CD14-positive monocyte (primary cell): ENCODE data around the gene MACROD2. TPM values are rescaled to one million over a fixed set of nuclear protein-coding genes. Genes with fewer than 3 reads are reported as not detected.

Experiments used
- DNase-seq, 3 donors: peaks; one replicate each; pipeline ENCODE4 v3.0.0-alpha.2; 2011 to 2022
- H2AFZ ChIP-seq: 2 replicates; pipeline ENCODE4 v1.6.0; 2012; ENCODE audit warnings: mild to moderate bottlenecking, low read depth, low read length, inconsistent platforms; ENCODE audit not compliant: insufficient read depth, poor library complexity, severe bottlenecking
- H3K27ac ChIP-seq, 2 donors: 1 replicate in 1 of 2; 2 replicates in 1 of 2; pipeline ENCODE4 v1.5.1; 2012 to 2013; ENCODE audit warnings: low read length in 2 of 2, control low read depth in 1 of 2, inconsistent platforms in 1 of 2, low read depth in 1 of 2, mild to moderate bottlenecking in 1 of 2
- H3K27me3 ChIP-seq, 2 donors: one replicate each; pipeline versions ENCODE4 v1.6.0 to v1.6.1; 2011 to 2013; ENCODE audit warnings: low read length in 2 of 2; ENCODE audit not compliant: control insufficient read depth in 2 of 2, insufficient read depth in 2 of 2
- H3K36me3 ChIP-seq, 2 donors: replicated peaks in 1 of 2; 1 replicate in 1 of 2; 2 replicates in 1 of 2; pipeline versions ENCODE4 v1.5.1 to v1.6.1; 2012 to 2013; ENCODE audit warnings: low read length in 2 of 2, control low read depth in 1 of 2, inconsistent platforms in 1 of 2, mild to moderate bottlenecking in 1 of 2; ENCODE audit not compliant: insufficient read depth in 2 of 2, control insufficient read depth in 1 of 2
- H3K4me1 ChIP-seq, 2 donors: 1 replicate in 1 of 2; 2 replicates in 1 of 2; pipeline versions ENCODE4 v1.5.1 to v1.6.1; 2012 to 2013; ENCODE audit warnings: low read length in 2 of 2, control low read depth in 1 of 2, inconsistent platforms in 1 of 2, mild to moderate bottlenecking in 1 of 2, moderate library complexity in 1 of 2; ENCODE audit not compliant: insufficient read depth in 2 of 2, control insufficient read depth in 1 of 2
- H3K4me2 ChIP-seq: replicated peaks from 2 replicates; pipeline ENCODE3; 2012; ENCODE audit warnings: low read length, moderate library complexity, mild to moderate bottlenecking; ENCODE audit not compliant: poor library complexity, severe bottlenecking; ENCODE audit errors: extremely low read depth
- H3K4me3 ChIP-seq, 3 experiments: fragments of 200-600 bp in 1 of 3; sonication (generic) in 1 of 3; replicated peaks in 1 of 3; 1 replicate in 2 of 3; 2 replicates in 1 of 3; pipeline ENCODE4 v1.5.1; 2011 to 2013; ENCODE audit warnings: low read length in 3 of 3, mild to moderate bottlenecking in 3 of 3, control low read depth in 2 of 3, low read depth in 2 of 3, inconsistent platforms in 1 of 3, moderate library complexity in 1 of 3
- H3K79me2 ChIP-seq: 2 replicates; pipeline ENCODE4 v1.6.0; 2012; ENCODE audit warnings: mild to moderate bottlenecking, control low read depth, inconsistent platforms, low read length, moderate library complexity; ENCODE audit not compliant: insufficient read depth
- H3K9ac ChIP-seq: 2 replicates; pipeline ENCODE4 v1.6.0; 2017; ENCODE audit warnings: low read length, mild to moderate bottlenecking; ENCODE audit not compliant: insufficient read depth, poor library complexity, severe bottlenecking
- H3K9me3 ChIP-seq, 2 donors: replicated peaks in 1 of 2; 1 replicate in 1 of 2; 2 replicates in 1 of 2; pipeline versions ENCODE4 v1.5.1 to v1.6.1; 2012 to 2013; ENCODE audit warnings: low read length in 2 of 2, control low read depth in 1 of 2; ENCODE audit not compliant: control insufficient read depth in 1 of 2, insufficient read depth in 1 of 2
- H4K20me1 ChIP-seq: 2 replicates; pipeline ENCODE4 v1.6.0; 2012; ENCODE audit warnings: mild to moderate bottlenecking, low read length, control low read depth, moderate library complexity; ENCODE audit not compliant: insufficient read depth
- H3K27ac Mint-ChIP-seq, 7 donors: one replicate each; pipeline ENCODE4 v1.8.0; 2020; ENCODE audit warnings: mild to moderate bottlenecking in 7 of 7, mixed read lengths in 7 of 7, moderate library complexity in 6 of 7, inconsistent platforms in 2 of 7
- H3K27me3 Mint-ChIP-seq, 3 donors: one replicate each; pipeline ENCODE4 v1.8.0; 2021 to 2022; ENCODE audit warnings: low read depth in 3 of 3, mild to moderate bottlenecking in 3 of 3, mixed read lengths in 3 of 3, moderate library complexity in 3 of 3, inconsistent platforms in 1 of 3
- H3K36me3 Mint-ChIP-seq, 2 donors: one replicate each; pipeline ENCODE4 v1.8.0; 2020; ENCODE audit warnings: mixed read lengths in 2 of 2, inconsistent platforms in 1 of 2, mild to moderate bottlenecking in 1 of 2
- H3K4me1 Mint-ChIP-seq: one replicate; pipeline ENCODE4 v1.8.0; 2020; ENCODE audit warnings: mild to moderate bottlenecking, mixed read lengths
- H3K4me3 Mint-ChIP-seq, 2 donors: one replicate each; pipeline ENCODE4 v1.8.0; 2020; ENCODE audit warnings: mild to moderate bottlenecking in 2 of 2, mixed read lengths in 2 of 2, moderate library complexity in 1 of 2
- H3K9me3 Mint-ChIP-seq, 7 donors: one replicate each; pipeline ENCODE4 v1.8.0; 2020 to 2022; ENCODE audit warnings: mixed read lengths in 7 of 7, mild to moderate bottlenecking in 6 of 7, moderate library complexity in 6 of 7, inconsistent platforms in 2 of 7
- CTCF ChIP-seq: fragments of 200-600 bp; IDR thresholded peaks from one replicate; pipeline ENCODE4 v1.8.0; 2022; ENCODE audit warnings: antibody characterized with exemption, mild to moderate bottlenecking
- WGBS: methylation state at CpG from one replicate; pipeline ENCODE4 v1.1.5; 2013; ENCODE audit warnings: missing lambda C conversion rate; ENCODE audit not compliant: insufficient coverage; 5-methylcytosine and 5-hydroxymethylcytosine counted together
- intact Hi-C, 2 donors: fragments of 100-400 bp; cut with micrococcal nuclease; formaldehyde crosslinking; loops; one replicate each; pipeline versions ENCODE4 v1.15.0 to v1.15.1; 2023
- polyA plus RNA-seq, 3 donors: library from polyadenylated mRNA; depleted of rRNA in 1 of 3; unstranded in 2 of 3; stranded (reverse) in 1 of 3; fragments of 300-500 nt in 2 of 3; fragments of >200 nt in 1 of 3; fragmentation: Illumina TruSeq in 2 of 3; gene quantifications; 1 replicate in 2 of 3; 2 replicates in 1 of 3; pipeline ENCODE4 v1.2.3, GENCODE V29; 2012 to 2021

Gene MACROD2
- polyA plus RNA-seq, 3 donors, result 0.23 TPM; not detected in 2

GRCh38 chr20:15576411-15576810 lies 1581.1 kb downstream of the MACROD2 start:
- Histone ChIP-seq H3K9ac (no peak overlapping the region), H3K79me2 (no peaks in the 10 kb centered on the region), H2AFZ (no peak overlapping the region), H3K27ac (no peak overlapping the region), H3K9me3 (no peaks in the 10 kb centered on the region), H3K36me3 (no peaks in the 10 kb centered on the region), H3K4me3 (no peak overlapping the region), H3K4me2 (no peak overlapping the region), H4K20me1 (no peaks in the 10 kb centered on the region), H3K4me1 (no peaks in the 10 kb centered on the region), H3K27me3 (no peaks in the 10 kb centered on the region)
- Mint-ChIP-seq H3K4me3 (no peak overlapping the region), H3K36me3 (no peaks in the 10 kb centered on the region), H3K4me1 (no peaks in the 10 kb centered on the region), H3K27me3 (peaks cover 0 to 2% (median 0%) of the 10 kb centered on the region in 3 donors), H3K27ac (no peak overlapping the region), H3K9me3 (peaks cover 0 to 8% (median 0%) of the 10 kb centered on the region in 7 donors)
- no peak for TF ChIP-seq CTCF
- DNase-seq, result no peak
- intact Hi-C loops, result no loop called here

- no peaks in the 10 kb centered on the region for H3K36me3 ChIP-seq
- no peaks in the 10 kb centered on the region for H3K9me3 ChIP-seq
- no peaks in the 10 kb centered on the region for H3K4me1 Mint-ChIP-seq
- TF ChIP-seq CTCF, result no peak
- H3K27ac ChIP-seq, result no peak overlapping the region
- H3K36me3 Mint-ChIP-seq, result no peaks in the 10 kb centered on the region
- no peak for DNase-seq
- no CpG with 5 or more reads among the region's 3 CpGs for WGBS
- no peak overlapping the region for H3K27ac Mint-ChIP-seq
- no peaks in the 10 kb centered on the region for H3K4me1 ChIP-seq
- H3K9ac ChIP-seq, result no peak overlapping the region
- H3K4me2 ChIP-seq, result no peak overlapping the region
- H4K20me1 ChIP-seq, result no peaks in the 10 kb centered on the region
- H3K4me3 Mint-ChIP-seq, result no peak overlapping the region
- H3K9me3 Mint-ChIP-seq, result peaks cover 0 to 11% (median 0%) of the 10 kb centered on the region in 7 donors
- intact Hi-C loops, result no loop called here
- peaks cover 0 to 2% (median 0%) of the 10 kb centered on the region in 3 donors for H3K27me3 Mint-ChIP-seq
- no peaks in the 10 kb centered on the region for H3K79me2 ChIP-seq
- H3K27me3 ChIP-seq, result no peaks in the 10 kb centered on the region
- no peak overlapping the region for H2AFZ ChIP-seq
- no peak overlapping the region for H3K4me3 ChIP-seq
Observed at GRCh38 chr20:15578113-15578512, 1582.8 kb downstream of the MACROD2 start.
